NCI-H2227 (cell line): Measurements from ENCODE around the gene MYO7B.

ENCODE experiments used
- DNase-seq: peaks from one replicate; lab custom pipeline; 2025; ENCODE audit not compliant: unreplicated experiment; lab: John Stamatoyannopoulos, UW

Gene MYO7B

DNA sequence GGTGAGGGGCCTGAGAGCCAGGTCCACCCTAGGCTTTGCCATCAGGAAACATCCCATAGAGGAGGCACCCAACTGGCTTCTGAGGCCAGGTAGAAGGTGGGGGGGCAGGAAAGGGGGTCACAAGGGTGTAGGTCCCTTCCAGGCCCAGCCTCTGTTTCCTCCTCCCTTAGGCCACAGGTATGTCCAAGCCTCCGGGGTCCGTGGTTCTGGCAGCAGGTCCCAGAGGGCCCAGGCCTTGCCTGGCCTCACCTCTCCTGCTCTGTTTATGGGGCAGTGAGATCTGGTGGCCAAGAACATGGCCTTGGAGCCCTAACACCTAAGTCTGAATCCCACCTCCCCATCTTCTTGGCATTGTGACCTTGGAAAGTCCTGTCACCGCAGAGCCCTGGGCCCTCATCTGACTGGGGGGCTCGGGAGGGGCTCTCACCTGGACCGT is 88.9 kb downstream of the MYO7B start:
- no peak for DNase-seq

- DNase-seq = no peak
These were observed 89.5 kb downstream of the MYO7B start for GRCh38 chr2:127624756-127625571.

GRCh38 chr2:127625572-127625951 is 90.1 kb downstream of the MYO7B start:
- no peak for DNase-seq

GRCh38 chr2:127626175-127626574 is 90.7 kb downstream of the MYO7B start:
- DNase-seq = no peak

- no peak for DNase-seq
These were observed 91.6 kb downstream of the MYO7B start for GRCh38 chr2:127626917-127627739.

GRCh38 chr2:127627740-127628571 is 92.5 kb downstream of the MYO7B start:
- no peak for DNase-seq

DNA sequence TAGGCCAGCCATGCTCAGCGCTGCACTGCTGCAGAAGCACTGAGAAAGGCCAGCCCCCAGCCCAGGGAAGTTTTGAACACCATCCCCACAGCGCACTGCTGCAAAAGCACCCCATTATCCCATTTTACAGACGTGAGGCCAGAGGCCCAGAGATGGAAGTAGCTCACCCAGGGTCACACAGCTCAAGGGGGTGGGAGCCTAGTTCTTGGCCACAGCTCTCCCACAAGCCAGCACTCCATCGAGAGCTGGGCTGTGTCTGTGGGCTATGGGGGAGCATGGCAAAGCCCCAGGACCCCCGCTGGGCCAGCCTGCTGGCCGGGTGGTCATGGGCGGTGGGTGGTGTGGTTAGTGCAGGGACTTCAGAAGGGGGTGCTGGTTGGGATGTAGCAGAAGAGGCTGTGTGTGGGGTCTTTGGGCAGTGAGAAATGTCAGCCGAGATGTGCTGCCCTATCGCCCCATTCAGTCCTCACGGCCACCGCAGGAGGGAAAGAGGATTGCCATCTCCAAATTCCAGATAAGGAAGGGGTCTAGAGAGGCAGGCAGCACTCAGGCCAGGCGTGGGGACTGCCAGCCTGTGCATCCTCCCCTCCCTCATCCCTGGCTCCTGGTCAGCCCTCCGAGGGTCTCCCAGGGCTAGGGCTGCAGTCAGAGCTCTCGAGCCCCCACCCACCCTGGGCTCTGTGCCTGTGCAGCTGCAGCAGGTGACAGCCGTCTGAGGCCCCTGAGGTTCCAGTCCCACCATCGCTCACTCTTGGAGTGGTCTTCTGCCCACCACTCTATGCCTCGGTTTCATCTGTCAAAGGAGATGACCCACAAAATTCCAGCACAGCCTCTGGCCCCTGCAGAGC is 93.5 kb downstream of the MYO7B start:
- no peak for DNase-seq

GRCh38 chr2:127629637-127630036 is 94.2 kb downstream of the MYO7B start:
- DNase-seq = no peak

DNA sequence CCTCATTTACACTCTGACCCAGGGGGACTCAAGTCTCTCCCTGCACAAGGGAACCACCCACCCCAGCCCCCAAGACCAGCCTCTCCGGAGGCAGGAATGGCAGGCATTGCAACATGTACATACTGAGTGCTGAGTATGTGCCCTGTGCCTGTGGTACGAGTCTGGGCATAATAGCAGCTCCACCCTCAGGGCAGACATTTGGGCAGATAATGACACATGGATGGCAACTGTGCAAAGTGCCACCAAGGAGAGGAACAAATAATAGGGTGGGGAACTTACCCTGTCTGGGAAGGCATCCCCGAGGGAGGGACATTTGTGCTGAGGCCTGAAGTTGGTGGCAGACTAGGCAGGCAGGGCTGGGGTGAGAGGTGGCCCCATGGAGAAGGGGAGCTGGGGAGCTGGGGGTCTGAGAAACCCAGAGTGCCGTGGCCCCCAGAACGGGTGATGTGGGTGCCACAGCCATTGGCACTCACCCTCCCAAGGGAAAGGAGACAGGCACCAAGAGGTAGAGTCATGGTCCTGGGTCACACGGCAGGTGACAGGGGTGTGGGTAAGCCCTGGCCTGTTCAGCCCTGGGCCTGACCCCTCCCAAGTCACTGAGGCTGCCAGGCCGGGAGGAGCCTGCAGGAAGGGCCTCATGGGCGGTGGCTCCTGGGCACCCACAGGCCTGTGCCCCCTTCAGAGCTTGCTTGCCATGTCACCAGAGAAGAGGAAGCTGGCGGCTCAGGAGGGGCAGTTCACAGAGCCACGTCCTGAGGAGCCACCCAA is 94.8 kb downstream of the MYO7B start:
- DNase-seq = no peak

DNA sequence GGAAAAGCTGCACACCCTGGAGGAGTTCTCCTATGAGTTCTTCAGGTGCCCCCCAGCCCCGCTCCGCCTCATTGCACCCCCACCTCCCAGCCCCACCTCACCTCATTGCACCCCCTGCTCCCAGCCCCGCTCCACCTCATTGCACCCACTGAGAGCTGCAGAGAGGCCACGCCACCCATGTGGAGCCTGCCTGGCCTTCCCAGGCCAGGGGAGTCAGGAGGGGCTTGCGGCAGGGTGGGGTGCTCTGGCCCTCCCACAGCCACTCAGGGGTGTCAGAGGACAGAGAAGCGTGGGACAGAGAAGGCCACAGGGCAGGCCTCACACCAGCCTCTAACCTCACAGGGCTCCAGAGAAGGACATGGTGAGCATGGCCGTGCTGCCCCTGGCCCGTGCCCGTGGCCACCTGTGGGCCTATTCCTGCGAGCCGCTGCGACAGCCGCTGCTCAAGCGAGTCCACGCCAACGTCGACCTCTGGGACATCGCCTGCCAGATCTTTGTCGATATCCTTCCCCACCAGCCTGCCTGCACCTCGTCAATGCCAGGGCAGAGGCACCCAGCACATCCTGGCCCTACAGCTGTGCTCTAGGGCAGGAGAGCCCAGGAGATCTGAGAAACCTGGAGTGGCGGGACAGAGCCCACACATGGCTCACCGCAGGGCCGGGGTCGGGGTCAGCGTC is 95.5 kb downstream of the MYO7B start:
- DNase-seq = no peak

DNA sequence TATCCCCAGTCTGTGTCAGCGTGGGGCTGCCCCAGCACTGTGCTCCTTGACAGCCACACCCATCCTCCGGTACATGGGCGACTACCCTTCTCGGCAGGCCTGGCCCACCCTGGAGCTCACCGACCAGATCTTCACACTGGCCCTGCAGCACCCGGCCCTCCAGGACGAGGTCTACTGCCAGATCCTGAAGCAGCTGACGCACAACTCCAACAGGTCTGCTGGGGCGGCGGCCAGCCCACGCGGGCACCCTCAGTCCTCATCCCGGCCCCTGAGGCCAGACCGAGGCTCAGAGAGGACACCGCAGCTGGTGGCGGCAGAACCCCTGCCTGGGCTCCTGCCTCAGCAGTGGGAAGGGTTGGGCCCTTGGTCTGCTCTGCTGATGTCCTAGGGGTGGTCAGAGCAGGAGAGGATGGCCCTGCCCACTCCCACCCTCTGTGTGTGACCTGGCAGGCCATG is 96.1 kb downstream of the MYO7B start:
- no peak for DNase-seq

- DNase-seq = no peak
These were observed 96.6 kb downstream of the MYO7B start for GRCh38 chr2:127631997-127632581.

- DNase-seq = no peak
These were observed 97.4 kb downstream of the MYO7B start for GRCh38 chr2:127632592-127633489.

DNA sequence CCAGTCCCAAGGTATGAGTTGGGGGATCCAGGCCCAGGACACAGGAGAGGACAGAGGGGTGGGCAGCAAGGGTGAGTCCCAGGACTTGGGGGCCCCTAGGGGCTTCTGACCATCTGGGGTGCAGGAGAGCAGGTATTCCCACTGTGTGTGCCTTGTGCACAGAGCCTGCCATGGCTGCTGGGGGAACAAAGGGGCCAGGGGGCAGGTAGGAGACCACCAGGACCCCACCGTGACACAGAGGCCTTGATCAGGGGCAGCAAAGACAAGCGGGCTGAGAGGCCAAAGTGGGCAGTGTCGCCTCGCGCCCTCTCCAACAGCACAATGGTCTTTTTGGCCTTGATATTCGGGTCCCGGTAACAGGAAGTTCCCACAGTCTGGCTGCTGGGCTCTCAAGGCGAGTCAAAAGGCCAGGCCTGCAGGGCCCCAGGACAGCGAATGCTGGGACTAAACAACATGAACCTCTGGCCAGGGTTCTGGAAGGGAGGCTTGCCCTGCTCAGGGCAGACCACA is 98.1 kb downstream of the MYO7B start:
- DNase-seq = no peak

DNA sequence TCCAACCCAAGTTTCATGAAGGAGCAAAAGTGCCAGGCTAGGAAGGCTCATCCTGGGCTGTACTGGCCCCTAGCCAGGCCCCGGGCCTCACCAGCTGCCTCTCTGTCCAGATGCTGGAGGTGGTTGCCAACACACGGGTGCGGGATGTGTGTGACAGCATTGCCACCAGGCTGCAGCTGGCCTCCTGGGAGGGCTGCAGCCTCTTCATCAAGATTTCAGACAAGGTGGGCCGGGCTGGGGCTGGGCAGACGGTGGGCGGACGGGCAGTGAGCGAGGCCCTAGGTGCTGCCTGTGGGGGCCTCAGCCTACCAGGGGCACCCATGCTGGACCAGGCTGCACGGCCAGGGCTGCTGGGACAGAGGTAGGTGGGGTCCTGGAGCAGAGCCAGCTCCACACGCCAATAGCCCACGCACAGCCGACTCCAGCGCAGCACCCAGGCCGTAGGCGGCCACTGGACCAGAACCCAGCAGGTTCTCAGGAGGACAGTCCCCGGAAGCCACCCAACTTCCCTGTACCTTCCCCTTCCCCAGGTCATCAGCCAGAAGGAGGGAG is 98.7 kb downstream of the MYO7B start:
- DNase-seq = no peak

GRCh38 chr2:127634626-127635379 is 99.3 kb downstream of the MYO7B start:
- no peak for DNase-seq
